WTC11 (cell line): ENCODE data around the gene HOMEZ. TPM values are rescaled to one million over a fixed set of nuclear protein-coding genes. Genes with fewer than 3 reads are reported as not detected.
A peak's percentile ranks its signal among the peaks of the same experiment; 100 is the strongest.

ENCODE experiments used
- ATF1 ChIP-seq: sonication (generic); formaldehyde crosslinking; IDR thresholded peaks from 2 replicates; pipeline ENCODE4 v1.8.1; 2023; ENCODE audit warnings: mild to moderate bottlenecking, moderate library complexity, missing genetic modification reagents
- ATF6 ChIP-seq: sonication (generic); formaldehyde crosslinking; IDR thresholded peaks from 2 replicates; pipeline ENCODE4 v1.8.1; 2023; ENCODE audit warnings: mild to moderate bottlenecking, missing genetic modification reagents
- CREM ChIP-seq: sonication (generic); formaldehyde crosslinking; IDR thresholded peaks from 2 replicates; pipeline ENCODE4 v1.8.1; 2022; ENCODE audit warnings: mild to moderate bottlenecking, missing genetic modification reagents, moderate library complexity
- CTCF ChIP-seq: fragments of 200-600 bp; IDR thresholded peaks from 2 replicates; pipeline ENCODE4 v1.8.0; 2022; ENCODE audit warnings: antibody characterized with exemption
- ELF4 ChIP-seq: sonication (generic); formaldehyde crosslinking; IDR thresholded peaks from 2 replicates; pipeline ENCODE4 v1.8.1; 2022; ENCODE audit warnings: low read depth, mild to moderate bottlenecking, moderate library complexity, missing genetic modification reagents
- FOXK1 ChIP-seq: sonication (generic); formaldehyde crosslinking; IDR thresholded peaks from 2 replicates; pipeline ENCODE4 v1.8.0; 2022; ENCODE audit warnings: mild to moderate bottlenecking, moderate library complexity, missing genetic modification reagents
- MAX ChIP-seq: sonication (generic); formaldehyde crosslinking; IDR thresholded peaks from 2 replicates; pipeline ENCODE4 v1.8.0; 2022; ENCODE audit warnings: mild to moderate bottlenecking, missing genetic modification reagents
- NFE2L1 ChIP-seq: sonication (generic); formaldehyde crosslinking; IDR thresholded peaks from 2 replicates; pipeline ENCODE4 v1.8.1; 2023; ENCODE audit warnings: missing genetic modification reagents
- NR1H2 ChIP-seq: sonication (generic); formaldehyde crosslinking; IDR thresholded peaks from 2 replicates; pipeline ENCODE4 v1.9.0; 2021; ENCODE audit warnings: mild to moderate bottlenecking, moderate library complexity, missing genetic modification reagents
- PRRX2 ChIP-seq: fragments of 250-450 bp; sonication (Bioruptor Pico); IDR thresholded peaks from 2 replicates; pipeline ENCODE4 v1.8.0; 2021; ENCODE audit warnings: mild to moderate bottlenecking
- RELA ChIP-seq: sonication (generic); formaldehyde crosslinking; IDR thresholded peaks from 2 replicates; pipeline ENCODE4 v1.8.1; 2022; ENCODE audit warnings: missing genetic modification reagents, mild to moderate bottlenecking, borderline replicate concordance
- RORB ChIP-seq: fragments of 250-450 bp; sonication (Bioruptor Pico); IDR thresholded peaks from 2 replicates; pipeline ENCODE4 v1.9.0; 2021; ENCODE audit warnings: mild to moderate bottlenecking
- SOX15 ChIP-seq: fragments of 250-450 bp; sonication (Bioruptor Pico); IDR thresholded peaks from 2 replicates; pipeline ENCODE4 v1.9.0; 2021; ENCODE audit warnings: mild to moderate bottlenecking
- TCF7 ChIP-seq: sonication (generic); formaldehyde crosslinking; IDR thresholded peaks from 2 replicates; pipeline ENCODE4 v1.8.0; 2022; ENCODE audit warnings: mild to moderate bottlenecking, low read depth, missing genetic modification reagents, moderate library complexity
- TEAD1 ChIP-seq: sonication (generic); formaldehyde crosslinking; IDR thresholded peaks from 2 replicates; pipeline ENCODE4 v1.8.0; 2022; ENCODE audit warnings: mild to moderate bottlenecking, missing genetic modification reagents
- USF2 ChIP-seq: sonication (generic); formaldehyde crosslinking; IDR thresholded peaks from 2 replicates; pipeline ENCODE4 v1.8.1; 2023; ENCODE audit warnings: mild to moderate bottlenecking, missing genetic modification reagents, moderate library complexity
- ZMAT4 ChIP-seq: fragments of 250-450 bp; sonication (Bioruptor Pico); IDR thresholded peaks from 2 replicates; pipeline ENCODE4 v1.9.0; 2021; ENCODE audit warnings: mild to moderate bottlenecking
- ZNF416 ChIP-seq: fragments of 250-450 bp; sonication (Bioruptor Pico); IDR thresholded peaks from 2 replicates; pipeline ENCODE4 v1.9.0; 2021; ENCODE audit warnings: mild to moderate bottlenecking, inconsistent platforms
- ZNF423 ChIP-seq: fragments of 250-450 bp; sonication (Bioruptor Pico); IDR thresholded peaks from 2 replicates; pipeline ENCODE4 v2.1.2; 2022; ENCODE audit warnings: mild to moderate bottlenecking, moderate library complexity
- total RNA-seq: library from RNA; stranded (reverse); gene quantifications from 3 replicates; pipeline ENCODE4 v1.2.3, GENCODE V29; 2021
- TF ChIP-seq, protein P1 (sequence below): sonication (generic); formaldehyde crosslinking; IDR thresholded peaks from 2 replicates; pipeline ENCODE4 v1.8.1; 2023; ENCODE audit warnings: mild to moderate bottlenecking, missing genetic modification reagents, moderate library complexity
- TF ChIP-seq, protein P2 (sequence below): sonication (generic); formaldehyde crosslinking; IDR thresholded peaks from 2 replicates; pipeline ENCODE4 v1.8.1; 2022; ENCODE audit warnings: low read depth, missing genetic modification reagents, borderline replicate concordance
- TF ChIP-seq, protein P3 (sequence below): sonication (generic); formaldehyde crosslinking; IDR thresholded peaks from 2 replicates; pipeline ENCODE4 v1.8.0; 2023; ENCODE audit warnings: mild to moderate bottlenecking, missing genetic modification reagents
- TF ChIP-seq, protein P4 (sequence below): sonication (generic); formaldehyde crosslinking; IDR thresholded peaks from 2 replicates; pipeline ENCODE4 v1.8.1; 2022; ENCODE audit warnings: mild to moderate bottlenecking, missing genetic modification reagents, moderate library complexity, borderline replicate concordance
- TF ChIP-seq, protein P5 (sequence below): fragments of 250-450 bp; sonication (Bioruptor Pico); IDR thresholded peaks from 2 replicates; pipeline ENCODE4 v2.1.2; 2022; ENCODE audit warnings: mild to moderate bottlenecking, moderate library complexity

Gene HOMEZ
- total RNA-seq, 1 experiment from 2014 or later, result 10.7 TPM

GRCh38 chr14:23301288-23301968, 15.5 kb upstream of the HOMEZ start (continued):
- TF ChIP-seq MAX (peak; percentile 52; the same call in 1 of the 2 replicates), FOXK1 (CRISPR knock-in tag) (peak; percentile 90), TEAD1 (peak; percentile 66; the same call in 1 of the 2 replicates), RELA (no peak), NFE2L1 (CRISPR knock-in tag) (no peak), ELF4 (CRISPR knock-in tag) (no peak; the same call in 1 of the 2 replicates), CTCF (peak; percentile 60; the same call in 1 of the 2 replicates), ATF1 (CRISPR knock-in tag) (no peak), SOX15 (no peak), USF2 (peak; percentile 82), CREM (CRISPR knock-in tag) (peak; percentile 79), ZNF423 (CRISPR knock-in tag) (no peak), ZMAT4 (CRISPR knock-in tag) (no peak), ZNF416 (no peak), TCF7 (CRISPR knock-in tag) (no peak), PRRX2 (no peak), ATF6 (CRISPR knock-in tag) (no peak), RORB (CRISPR knock-in tag) (no peak), NR1H2 (no peak)
- TF ChIP-seq, protein P1, sequence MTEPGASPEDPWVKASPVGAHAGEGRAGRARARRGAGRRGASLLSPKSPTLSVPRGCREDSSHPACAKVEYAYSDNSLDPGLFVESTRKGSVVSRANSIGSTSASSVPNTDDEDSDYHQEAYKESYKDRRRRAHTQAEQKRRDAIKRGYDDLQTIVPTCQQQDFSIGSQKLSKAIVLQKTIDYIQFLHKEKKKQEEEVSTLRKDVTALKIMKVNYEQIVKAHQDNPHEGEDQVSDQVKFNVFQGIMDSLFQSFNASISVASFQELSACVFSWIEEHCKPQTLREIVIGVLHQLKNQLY (CRISPR knock-in tag), result no peak
- TF ChIP-seq, protein P2, sequence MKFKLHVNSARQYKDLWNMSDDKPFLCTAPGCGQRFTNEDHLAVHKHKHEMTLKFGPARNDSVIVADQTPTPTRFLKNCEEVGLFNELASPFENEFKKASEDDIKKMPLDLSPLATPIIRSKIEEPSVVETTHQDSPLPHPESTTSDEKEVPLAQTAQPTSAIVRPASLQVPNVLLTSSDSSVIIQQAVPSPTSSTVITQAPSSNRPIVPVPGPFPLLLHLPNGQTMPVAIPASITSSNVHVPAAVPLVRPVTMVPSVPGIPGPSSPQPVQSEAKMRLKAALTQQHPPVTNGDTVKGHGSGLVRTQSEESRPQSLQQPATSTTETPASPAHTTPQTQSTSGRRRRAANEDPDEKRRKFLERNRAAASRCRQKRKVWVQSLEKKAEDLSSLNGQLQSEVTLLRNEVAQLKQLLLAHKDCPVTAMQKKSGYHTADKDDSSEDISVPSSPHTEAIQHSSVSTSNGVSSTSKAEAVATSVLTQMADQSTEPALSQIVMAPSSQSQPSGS (CRISPR knock-in tag), result no peak
- TF ChIP-seq, protein P3, sequence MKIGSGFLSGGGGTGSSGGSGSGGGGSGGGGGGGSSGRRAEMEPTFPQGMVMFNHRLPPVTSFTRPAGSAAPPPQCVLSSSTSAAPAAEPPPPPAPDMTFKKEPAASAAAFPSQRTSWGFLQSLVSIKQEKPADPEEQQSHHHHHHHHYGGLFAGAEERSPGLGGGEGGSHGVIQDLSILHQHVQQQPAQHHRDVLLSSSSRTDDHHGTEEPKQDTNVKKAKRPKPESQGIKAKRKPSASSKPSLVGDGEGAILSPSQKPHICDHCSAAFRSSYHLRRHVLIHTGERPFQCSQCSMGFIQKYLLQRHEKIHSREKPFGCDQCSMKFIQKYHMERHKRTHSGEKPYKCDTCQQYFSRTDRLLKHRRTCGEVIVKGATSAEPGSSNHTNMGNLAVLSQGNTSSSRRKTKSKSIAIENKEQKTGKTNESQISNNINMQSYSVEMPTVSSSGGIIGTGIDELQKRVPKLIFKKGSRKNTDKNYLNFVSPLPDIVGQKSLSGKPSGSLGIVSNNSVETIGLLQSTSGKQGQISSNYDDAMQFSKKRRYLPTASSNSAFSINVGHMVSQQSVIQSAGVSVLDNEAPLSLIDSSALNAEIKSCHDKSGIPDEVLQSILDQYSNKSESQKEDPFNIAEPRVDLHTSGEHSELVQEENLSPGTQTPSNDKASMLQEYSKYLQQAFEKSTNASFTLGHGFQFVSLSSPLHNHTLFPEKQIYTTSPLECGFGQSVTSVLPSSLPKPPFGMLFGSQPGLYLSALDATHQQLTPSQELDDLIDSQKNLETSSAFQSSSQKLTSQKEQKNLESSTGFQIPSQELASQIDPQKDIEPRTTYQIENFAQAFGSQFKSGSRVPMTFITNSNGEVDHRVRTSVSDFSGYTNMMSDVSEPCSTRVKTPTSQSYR (CRISPR knock-in tag), result no peak
- TF ChIP-seq, protein P4, sequence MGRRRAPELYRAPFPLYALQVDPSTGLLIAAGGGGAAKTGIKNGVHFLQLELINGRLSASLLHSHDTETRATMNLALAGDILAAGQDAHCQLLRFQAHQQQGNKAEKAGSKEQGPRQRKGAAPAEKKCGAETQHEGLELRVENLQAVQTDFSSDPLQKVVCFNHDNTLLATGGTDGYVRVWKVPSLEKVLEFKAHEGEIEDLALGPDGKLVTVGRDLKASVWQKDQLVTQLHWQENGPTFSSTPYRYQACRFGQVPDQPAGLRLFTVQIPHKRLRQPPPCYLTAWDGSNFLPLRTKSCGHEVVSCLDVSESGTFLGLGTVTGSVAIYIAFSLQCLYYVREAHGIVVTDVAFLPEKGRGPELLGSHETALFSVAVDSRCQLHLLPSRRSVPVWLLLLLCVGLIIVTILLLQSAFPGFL (CRISPR knock-in tag), result no peak
- TF ChIP-seq, protein P5, sequence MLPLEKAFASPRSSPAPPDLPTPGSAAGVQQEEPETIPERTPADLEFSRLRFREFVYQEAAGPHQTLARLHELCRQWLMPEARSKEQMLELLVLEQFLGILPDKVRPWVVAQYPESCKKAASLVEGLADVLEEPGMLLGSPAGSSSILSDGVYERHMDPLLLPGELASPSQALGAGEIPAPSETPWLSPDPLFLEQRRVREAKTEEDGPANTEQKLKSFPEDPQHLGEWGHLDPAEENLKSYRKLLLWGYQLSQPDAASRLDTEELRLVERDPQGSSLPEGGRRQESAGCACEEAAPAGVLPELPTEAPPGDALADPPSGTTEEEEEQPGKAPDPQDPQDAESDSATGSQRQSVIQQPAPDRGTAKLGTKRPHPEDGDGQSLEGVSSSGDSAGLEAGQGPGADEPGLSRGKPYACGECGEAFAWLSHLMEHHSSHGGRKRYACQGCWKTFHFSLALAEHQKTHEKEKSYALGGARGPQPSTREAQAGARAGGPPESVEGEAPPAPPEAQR, result no peak
